ENCODE measurements around the gene PHYKPL. TPM values are rescaled to one million over a fixed set of nuclear protein-coding genes. Genes with fewer than 3 reads are reported as not detected.

Gene PHYKPL
- total and polyA plus RNA-seq, 7 donors, result 22.3 to 51.6 (median 43.4) TPM

- ATAC-seq, result peak; percentile 45 to 80 (median 69)
- 19 to 34% (median 32%) methylated on average over 6 of the region's 6 CpGs for WGBS, 3 donors
- Histone ChIP-seq H3K27ac (no peak overlapping the region), H3K36me3 (ENCODE audit: insufficient read depth in 1 of 2, low read depth in 1 of 2) (no peaks in the 10 kb centered on the region), H3K4me3 (no peak overlapping the region), H3K4me1 (no peaks in the 10 kb centered on the region), H3K27me3 (ENCODE audit: insufficient read depth in 3 of 3, low read length in 2 of 3) (no peaks in the 10 kb centered on the region), H3K9me3 (no peaks in the 10 kb centered on the region)
- intact Hi-C loops (cut with DNase I), result no loop called here
- no peak for DNase-seq
- TF ChIP-seq CTCF (IDR thresholded peaks at IDR 0.05), result no peak
Observed at GRCh38 chr5:178267245-178267644, 34.6 kb upstream of the PHYKPL start.

DNA sequence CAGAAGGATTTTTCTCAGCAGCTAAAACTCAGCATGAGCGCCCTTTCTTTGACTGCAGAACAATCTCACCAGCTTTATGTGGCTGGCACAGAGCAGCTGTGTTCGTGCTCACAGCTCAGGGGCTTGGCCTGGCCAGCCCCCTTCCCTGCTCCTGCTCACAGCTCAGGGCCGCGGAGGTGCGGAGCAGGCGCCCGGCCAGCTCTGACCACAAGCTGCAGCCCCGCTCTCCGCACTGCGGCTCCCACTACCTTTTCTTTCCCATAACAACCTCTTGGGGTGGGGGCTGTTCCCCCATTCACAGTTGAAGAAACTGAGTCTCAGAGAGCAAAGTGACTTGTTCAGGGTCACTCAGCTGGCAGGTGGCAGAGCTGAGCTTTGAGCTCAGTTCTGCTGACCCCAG, 34.0 kb upstream of the PHYKPL start:
- intact Hi-C loops (cut with DNase I), result no loop called here
- DNase-seq, result no peak
- H3K4me3 ChIP-seq, result no peak overlapping the region

DNA sequence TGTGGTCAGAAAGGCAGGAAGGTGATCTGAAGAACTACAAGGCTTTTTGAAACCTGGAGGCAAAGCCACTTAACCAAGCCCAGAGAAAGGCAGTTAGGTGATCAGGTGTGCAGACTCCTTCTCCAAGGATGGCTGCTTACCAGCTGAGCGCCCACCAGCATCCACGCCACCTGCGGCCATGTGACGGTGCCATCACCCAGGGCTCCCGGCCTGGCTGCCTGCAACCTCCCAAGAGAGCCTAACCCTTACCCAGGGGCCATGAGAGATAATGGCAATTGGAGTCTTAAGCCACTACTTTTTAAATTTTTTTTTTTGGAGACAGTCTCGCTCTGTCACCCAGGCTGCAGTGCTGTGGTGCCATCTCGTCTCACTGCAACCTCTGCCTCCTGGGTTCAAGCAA, 33.1 kb upstream of the PHYKPL start:
- H3K27ac ChIP-seq, result no peak overlapping the region
- no peak for TF ChIP-seq CTCF (IDR thresholded peaks at IDR 0.05)
- no peak overlapping the region for H3K4me3 ChIP-seq
- no peaks in the 10 kb centered on the region for H3K36me3 ChIP-seq (ENCODE audit: insufficient read depth in 1 of 2, low read depth in 1 of 2)
- H3K4me1 ChIP-seq, result no peaks in the 10 kb centered on the region
- no peaks in the 10 kb centered on the region for H3K9me3 ChIP-seq
- intact Hi-C loops (cut with DNase I), result no loop called here
- WGBS, 3 donors, result 88 to 96% (median 95%) methylated on average over 7 of the region's 7 CpGs
- DNase-seq (no peak), ATAC-seq (no peak)
- no peaks in the 10 kb centered on the region for H3K27me3 ChIP-seq (ENCODE audit: insufficient read depth in 3 of 3, low read length in 2 of 3)

More for the DNA sequence above, 34.0 kb upstream of the PHYKPL start:
- no peak for TF ChIP-seq CTCF (IDR thresholded peaks at IDR 0.05)
- WGBS, 3 donors, result 88 to 94% (median 89%) methylated on average over 10 of the region's 10 CpGs
- ATAC-seq, result no peak
- Histone ChIP-seq H3K9me3 (no peaks in the 10 kb centered on the region), H3K4me1 (no peaks in the 10 kb centered on the region), H3K36me3 (ENCODE audit: insufficient read depth in 1 of 2, low read depth in 1 of 2) (no peaks in the 10 kb centered on the region), H3K27me3 (ENCODE audit: insufficient read depth in 3 of 3, low read length in 2 of 3) (no peaks in the 10 kb centered on the region), H3K27ac (no peak overlapping the region)

GRCh38 chr5:178264044-178264443, 31.4 kb upstream of the PHYKPL start:
- Histone ChIP-seq H3K27me3 (ENCODE audit: insufficient read depth in 3 of 3, low read length in 2 of 3) (no peaks in the 10 kb centered on the region), H3K36me3 (ENCODE audit: insufficient read depth in 1 of 2, low read depth in 1 of 2) (no peaks in the 10 kb centered on the region), H3K9me3 (no peaks in the 10 kb centered on the region), H3K4me3 (no peak overlapping the region), H3K27ac (no peak overlapping the region), H3K4me1 (no peaks in the 10 kb centered on the region)
- TF ChIP-seq CTCF (IDR thresholded peaks at IDR 0.05), result no peak
- DNase-seq, result no peak
- no peak for ATAC-seq
- 86 to 89% (median 88%) methylated on average over 4 of the region's 4 CpGs for WGBS, 3 donors
- intact Hi-C loops (cut with DNase I), result no loop called here

Measured in psoas muscle (tissue), 8 donors.